CD4-positive, alpha-beta T cell treated with Interleukin-6 at 100 ng/mL for 8 hours (primary cell): ENCODE results near the gene SHH.
"Not testable (repeated sequence)": the region's sequence is repeated elsewhere in the genome, so short reads cannot be mapped to it uniquely, and the experiment has no call there.

Source experiments
- DNase-seq: peaks from one replicate; pipeline ENCODE4 v3.0.0-alpha.2; 2020; ENCODE audit warnings: mixed read lengths, low spot score

The SHH gene

DNA sequence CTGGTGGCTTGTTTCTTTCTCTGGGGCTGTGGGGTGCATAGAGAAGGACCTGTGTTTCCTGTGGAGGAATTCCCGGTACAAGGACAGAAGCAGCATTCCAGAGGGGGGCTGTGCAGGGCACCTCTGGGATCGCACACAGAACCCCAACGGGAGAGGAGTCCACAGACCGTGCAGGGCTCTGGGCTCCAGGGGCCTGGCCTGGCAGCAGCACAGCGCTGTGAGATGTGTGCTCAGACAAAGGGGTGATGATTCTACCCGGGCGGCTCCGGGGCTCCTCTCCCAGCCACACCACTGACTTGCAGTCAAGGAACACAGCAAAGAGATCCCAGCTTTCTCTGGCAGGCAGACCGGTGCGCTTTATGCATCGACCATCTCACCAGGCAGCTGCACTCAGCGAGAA is 6.9 kb upstream of the SHH start:
- no peak for DNase-seq

- no peak for DNase-seq
Measured at GRCh38 chr7:155818820-155819168, 6.5 kb upstream of the SHH start.

DNA sequence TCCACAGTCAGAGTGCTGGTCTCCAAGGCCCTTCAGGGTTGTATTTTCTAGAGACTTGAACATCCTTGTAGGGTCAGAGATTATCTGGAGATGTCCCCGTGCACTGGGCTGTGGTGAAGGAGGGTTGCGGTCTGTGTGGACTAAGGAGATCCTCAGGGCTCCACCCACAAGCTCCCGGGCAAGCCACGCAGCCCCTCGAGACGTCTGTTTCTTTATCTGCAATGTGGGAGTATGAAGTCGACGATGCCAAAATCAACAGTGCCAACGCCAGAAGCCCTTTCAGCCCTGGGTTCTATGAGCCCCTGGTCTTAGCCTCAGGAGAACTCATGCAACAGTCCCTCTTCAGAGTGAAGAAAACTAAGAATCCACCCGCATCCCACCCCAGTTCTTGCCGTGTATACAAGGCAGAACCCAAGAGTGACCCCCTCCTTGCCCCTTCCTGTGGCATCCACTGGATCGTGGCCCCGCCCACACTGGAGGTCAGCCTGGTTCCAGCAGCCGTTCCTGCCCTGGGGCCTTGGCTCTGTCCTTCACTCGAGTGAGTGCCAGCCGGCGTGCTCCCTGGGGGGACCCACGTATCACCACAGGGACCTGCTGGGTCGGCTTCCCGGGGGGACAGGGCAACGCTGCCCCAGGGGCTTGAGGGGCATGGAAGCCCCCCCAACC is 6.0 kb upstream of the SHH start:
- no peak for DNase-seq

DNA sequence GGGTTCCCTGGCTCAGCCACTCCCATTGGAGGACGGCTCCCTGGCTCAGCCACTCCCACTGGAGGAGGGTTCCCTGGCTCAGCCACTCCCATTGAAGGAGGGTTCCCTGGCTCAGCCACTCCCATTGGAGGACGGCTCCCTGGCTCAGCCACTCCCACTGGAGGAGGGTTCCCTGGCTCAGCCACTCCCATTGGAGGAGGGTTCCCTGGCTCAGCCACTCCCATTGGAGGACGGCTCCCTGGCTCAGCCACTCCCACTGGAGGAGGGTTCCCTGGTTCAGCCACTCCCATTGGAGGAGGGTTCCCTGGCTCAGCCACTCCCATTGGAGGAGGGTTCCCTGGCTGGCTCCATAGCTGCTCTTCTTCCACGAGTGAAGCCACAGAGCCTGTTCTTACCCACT is 5.3 kb upstream of the SHH start:
- not testable (repeated sequence) for DNase-seq

GRCh38 chr7:155816996-155817395 is 4.7 kb upstream of the SHH start:
- DNase-seq = no peak

DNA sequence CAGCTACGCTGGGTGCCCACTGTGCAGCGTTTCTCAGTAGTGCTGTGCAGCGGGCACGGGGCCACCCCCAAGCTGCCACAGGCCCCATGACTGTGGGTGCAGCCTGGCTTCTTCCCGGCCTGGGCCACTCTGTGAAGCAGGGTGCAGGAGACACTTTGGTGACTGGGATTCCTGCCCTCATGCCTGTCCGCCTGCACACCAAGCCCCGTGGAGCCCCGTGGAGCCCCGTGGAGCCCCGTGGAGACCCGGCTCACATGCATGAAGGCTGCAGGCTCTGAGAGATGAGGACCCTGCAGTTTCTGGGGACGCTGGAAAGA is 3.9 kb upstream of the SHH start:
- DNase-seq = no peak

DNA sequence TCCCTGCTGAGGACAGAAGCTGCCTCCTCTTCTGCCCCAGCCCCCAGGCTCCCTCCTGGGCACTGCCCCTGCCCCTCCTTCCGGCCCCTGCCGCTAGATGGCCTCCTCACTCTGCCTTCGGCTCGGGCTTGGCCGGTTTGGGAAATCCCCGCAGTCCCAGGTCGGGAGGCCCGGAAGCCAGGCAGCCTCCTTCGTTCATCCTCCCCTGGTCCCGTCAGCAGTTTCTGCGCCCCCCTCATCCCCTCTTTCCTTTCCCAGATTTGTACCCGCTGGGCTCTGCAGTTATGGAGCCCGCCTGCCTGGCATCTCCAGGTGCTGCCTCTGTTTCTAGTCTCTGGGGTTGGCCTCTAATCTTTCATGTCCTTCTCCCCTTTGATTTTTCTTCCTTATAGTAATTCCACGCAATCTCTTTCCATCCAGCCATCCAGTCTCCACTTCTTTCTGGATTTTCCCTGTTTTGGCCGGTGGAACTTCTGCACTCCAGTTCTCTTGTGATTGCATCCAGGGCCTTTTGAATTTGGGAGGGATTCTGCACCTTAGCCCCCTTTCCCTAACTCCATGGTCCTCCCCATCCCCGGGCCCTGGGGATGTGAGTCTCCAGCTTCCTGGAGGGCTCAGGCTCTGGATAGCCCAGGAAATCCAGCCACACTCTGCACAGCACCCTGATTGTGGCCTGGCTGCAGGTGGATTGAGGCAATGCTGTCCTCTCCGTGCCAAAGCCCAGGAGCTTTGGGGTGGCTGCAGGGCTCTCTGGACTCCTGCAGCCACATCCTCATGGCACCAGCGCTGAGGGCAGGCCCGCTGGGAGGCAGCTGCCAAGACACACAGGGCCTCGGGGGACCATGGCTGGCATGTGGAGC is 3.3 kb upstream of the SHH start:
- DNase-seq = peak; percentile 30

DNA sequence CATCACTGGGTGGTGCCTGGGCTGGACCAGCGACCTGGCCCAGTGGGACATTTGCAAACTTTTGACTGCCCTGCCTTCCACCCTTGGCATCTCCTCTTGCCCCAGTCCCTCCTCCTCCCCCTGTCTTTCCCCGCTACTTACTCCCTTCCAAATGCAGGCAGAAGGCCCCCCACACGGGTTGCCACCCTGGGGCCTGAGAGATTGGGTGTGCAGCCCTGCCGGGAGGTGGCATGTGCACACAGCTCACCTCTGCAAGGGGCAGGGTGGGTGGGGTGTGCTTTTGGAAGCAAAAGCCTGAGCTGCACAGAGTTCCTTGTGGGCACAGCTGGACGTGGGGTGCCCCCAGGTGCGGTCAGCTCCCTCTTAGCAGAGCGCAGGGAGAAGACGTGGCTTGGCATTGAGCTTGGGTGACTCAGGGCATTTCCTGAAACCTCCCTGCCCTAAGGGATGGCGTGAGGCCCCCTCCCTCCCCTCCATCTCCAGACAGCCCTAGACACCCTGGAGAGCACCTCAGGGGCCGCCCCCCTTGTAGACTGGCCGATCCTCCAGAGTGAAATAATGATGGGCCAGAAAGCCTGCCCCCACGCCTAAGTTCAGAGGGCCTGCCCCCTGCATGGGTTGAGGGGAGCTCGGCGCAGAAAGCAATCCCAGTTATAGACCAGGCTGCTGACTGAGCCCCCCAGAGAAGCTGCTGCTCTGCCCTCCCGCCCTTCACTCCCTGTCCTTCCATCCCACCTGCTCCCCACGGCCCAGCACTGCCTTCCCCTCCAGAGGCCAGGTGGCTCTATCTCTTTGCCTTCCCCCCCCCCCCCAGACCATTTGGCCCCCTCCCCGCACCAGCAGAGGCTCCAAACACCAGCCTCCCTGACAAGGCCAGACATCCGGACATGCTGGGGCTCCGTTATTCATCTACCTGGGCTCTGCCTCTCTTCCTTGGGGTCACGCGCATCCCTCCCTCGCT is 2.3 kb upstream of the SHH start:
- DNase-seq = no peak

DNA sequence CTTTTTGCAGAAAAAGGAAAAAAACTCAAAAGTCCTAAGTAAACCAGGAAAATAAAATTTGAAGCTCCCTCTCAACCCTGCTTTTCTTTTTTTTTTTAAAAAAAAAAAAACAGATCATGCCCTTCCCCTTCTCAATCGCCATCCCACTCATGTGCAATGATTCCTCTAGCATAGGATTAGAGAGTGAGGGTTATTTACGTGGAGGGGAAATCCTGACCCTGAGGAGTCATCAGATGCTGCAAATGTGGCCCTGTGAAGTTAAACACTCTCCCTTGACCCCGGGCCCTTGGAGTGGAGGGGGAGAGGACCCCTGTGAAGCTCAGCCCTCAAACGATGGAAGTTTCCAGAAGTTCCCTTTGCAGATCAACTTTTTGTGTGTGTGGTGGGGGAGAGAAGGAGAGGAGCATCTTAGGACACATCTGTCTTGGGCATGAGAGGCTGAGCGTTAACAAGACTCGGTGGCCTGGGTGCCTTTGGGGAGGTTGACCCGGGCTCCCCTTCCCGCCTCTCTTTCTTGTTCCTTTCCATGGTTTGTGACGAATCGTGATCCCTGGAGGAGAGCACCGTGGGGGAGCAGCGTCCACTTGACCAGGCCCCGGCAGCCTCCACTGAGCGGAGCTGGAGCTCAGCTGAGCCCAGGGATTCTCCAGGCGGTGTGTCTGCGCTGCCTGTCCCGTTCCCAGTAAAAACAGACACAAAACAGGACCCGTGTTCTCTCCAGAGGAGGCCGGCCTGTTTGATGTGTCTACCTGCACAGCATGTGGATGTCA is 1.5 kb upstream of the SHH start:
- no peak for DNase-seq

DNA sequence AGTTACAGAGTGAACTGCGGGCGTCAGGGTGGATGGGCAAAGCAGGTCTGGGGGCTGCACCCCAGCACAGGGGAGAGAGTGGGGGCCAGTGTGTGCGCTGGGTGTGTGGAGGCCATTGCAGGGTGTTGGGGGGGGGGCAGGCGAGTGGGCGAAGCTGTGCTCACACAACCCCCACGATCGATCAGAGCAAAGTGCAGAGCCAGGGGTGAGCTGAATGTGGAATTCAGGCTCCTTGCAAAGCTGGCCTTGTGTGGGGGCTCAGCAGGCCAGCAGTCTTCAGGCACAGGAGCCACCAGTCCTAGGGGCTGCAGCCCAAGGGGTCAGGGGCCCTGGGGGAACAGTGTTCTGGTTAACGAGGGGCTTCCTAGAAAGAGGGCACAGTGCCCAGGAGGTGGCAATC is 862 bp upstream of the SHH start:
- DNase-seq = no peak

DNA sequence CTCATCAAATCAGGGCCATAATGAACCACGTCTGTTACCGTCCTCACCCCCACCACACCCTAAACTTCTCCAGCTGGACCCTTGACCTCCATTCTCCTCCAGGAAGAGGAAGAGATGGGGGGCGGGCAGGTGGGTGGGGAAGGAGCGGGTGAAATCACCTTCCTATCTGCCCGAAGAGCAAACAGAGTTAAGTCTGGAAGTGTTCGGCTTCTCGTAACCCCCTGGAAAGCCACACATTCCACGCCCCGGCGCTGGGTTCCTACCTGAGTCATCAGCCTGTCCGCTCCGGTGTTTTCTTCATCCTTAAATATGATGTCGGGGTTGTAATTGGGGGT is 736 bp downstream of the SHH start:
- no peak for DNase-seq

DNA sequence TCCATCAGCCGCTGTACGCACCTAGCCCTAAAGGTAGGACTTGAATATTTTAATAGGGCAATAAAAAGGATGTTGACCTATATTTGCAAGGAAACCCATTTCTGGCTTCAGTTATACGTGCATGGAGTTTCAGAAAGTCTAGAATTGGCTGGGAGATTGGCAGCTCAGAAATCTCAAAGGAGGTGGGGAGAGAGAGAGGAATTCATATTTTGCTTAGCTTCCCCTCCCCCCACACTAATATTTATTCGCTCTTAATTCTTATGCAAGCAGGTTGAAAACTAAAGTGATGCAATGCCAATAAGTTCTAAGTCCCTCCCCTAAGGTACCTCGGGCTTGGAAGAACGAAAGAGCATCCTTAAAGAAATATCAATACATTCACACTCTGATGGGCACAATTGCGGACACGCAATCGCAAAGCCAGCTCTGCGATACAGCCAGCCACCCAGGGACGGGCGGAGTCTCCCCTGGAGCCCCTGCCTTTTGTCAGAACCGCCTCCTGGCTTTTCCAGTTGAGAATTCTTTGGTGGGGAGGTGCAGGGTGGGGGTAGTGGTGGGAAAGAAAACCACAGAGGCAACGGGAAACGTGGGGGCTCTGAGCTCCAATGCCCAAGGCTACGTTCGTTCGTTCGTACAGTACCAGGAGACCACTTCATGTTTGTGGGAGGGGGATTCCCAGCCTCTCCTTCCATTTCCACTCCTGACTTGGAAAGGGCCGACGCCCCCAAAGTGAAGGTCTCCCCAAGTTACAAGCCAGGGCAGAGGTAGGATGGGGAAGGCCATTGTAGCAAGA is 1.3 kb downstream of the SHH start:
- DNase-seq = no peak

DNA sequence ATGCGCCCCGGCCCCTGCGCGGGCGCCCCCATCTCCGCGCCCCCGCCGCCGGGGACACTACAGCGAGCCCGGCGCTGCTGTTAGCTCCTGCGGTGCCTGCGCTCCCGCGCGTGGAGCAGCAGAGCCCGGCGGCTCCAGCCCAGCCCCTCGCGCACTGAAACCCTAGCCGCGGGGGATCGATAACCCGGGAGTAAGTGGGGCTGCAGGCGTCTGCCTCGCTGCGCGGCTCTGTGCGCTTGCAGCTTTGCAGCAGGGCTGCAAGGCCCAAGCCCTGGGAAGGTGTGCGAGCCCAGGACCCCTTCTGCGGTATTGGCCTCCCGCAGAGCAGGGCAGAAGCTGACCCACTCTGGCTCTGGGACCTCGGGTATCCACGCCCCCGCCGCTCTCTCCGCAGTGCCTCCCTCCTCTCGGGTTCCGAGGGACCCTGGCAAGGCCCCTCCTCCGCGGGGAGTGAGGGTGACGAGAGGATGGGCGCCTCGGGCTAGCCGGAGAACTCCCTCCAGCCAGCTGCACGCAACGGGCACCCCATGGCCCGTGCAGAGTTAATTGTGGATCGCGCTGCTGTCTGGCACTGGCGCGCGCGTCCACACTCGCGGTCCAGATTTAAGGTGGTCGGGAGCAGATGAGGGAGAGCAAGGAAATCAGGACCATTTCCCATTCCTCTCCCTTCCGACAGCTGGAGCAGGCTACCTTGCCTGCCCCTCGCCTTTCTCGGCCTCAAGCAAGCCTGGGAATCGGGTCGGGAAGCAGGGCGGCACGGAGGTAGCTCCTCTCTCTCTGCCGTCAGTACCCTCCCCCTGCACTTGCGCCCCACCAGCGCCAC is 2.1 kb downstream of the SHH start:
- no peak for DNase-seq

DNA sequence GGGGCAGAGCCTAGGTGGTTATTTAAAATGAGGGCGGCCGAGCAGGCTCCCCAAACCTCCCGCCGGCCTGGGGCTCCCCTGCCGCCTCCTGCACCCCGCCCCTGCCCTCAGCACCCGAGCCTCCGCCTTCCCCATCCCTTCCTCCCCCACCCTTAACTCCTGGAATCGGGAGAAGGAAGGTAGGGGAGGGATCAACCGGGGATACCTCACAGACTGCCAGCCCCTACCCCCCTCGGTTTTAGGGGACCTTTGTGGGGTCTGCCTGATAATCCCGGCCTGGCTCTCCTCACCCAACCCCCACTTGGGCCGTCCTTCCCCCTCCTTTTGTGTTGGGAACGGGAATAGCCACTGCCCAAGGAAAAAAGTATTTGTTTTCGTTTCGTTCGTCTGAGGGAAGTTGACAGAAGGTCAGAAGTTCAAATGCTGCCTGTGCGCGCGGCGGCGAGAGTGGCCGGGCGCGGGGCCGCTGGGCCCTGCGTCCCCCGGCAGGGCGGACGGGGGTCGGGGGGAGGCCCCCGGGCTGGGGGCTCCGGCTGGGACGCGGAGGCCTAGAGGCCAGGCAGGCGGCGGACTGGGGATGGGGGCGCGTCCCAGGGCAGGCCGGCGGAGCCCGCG is 2.8 kb downstream of the SHH start:
- DNase-seq = no peak

DNA sequence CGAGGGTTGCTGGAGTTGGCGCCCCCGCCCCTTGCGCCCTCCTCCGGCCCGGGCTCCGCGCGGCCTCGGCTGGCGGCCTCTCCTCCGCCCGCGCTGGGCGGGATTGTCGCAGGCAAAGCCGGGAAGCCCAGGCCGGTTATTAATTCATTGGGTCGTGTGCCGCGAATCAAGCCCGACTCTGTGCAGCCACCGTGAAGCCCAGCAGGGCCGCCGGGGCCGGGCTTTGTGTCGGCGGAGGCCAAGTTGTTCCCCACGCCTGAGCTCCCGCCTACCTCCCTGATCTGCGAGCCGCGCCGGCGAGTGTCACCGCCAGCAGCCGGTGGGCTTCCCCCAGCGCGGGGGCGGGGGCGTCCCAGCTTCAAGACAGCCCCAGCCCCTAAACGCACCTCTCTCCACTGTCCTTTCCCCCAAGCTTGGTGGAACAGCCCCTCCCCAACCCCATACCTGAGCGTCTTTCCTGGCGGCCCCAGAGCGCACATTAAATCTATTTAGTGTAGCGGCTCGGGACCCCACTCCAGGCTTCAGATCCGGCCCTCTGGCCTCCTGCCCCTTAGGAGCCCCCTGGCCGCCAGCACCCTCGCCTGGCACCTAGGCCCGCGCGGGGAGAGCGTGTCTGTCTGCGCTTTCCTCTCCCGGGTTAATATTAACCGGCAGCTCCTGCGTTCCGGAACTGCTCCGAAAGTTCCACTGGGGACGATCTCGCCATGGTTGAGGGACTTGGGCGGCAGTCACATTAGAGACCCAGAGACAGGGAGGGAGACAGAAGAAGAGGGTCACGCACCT is 3.5 kb downstream of the SHH start:
- no peak for DNase-seq

DNA sequence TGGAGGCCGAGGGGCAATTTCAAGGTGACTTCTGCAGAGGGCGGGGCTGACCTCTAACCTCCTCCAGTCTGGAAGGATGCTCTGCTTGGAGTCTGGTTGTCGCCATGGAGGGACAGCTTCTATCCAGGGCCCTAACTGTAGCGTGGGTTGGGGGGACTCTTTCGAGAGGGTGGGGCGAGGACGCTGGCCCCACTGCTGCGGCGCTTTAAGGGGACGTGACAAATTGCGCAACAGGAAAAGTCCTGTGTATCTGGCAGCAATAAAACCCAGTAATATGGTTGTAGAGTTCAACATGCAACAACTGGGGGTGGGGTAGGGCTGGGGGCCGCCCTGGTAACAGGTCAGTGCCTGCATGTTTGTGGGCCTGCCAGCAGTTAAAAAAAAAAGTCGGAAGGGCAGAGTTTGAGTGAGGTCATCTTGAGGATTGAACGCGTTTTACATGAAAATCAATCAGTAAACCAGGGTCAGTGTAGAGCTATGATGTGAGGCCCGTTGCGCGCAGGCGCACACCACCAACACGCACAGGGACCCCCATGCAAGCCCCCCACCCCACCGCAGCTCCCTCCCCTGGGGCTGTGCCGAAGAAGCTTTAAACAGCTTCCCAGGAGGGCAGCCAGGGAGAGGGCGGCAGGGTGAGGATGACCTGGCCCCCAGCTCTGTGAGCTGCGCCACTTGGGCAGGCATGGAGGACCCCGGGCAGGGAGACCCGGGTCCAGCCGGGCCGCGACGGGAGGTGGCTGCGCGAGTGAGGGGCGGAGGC is 4.3 kb downstream of the SHH start:
- no peak for DNase-seq

DNA sequence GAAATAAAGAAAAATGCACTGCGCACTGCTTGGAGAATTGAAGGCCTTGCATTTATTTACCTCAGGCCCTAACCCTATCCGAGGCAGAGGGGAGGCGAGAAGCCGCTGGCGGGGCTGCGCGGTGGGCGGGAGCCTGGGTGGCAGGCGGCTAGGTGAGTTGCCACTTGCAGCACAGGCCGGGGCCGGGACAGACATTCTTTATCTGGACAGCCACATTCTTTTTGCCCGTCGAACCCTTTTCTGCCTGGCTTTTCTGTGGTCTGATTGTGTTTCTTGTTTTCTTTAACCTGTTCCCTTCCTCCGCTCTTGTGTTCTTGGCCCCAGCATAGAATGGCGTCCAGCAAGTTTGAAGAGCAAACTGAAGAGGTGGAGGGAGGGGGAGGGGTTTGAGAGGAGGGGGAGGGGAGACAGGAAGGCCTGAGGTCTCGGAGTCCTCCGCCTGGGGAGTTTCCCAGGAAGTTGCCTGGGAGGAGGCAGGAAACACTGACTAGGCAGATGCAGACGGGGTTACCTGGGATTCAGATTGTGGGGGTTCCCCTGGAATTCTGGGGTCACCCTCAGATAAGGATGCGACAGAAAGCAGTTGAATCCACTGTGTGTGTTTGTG is 5.1 kb downstream of the SHH start:
- no peak for DNase-seq
